Superior temporal gyrus (tissue), 1 donor: ENCODE results near the gene TGDS.
"Not testable (repeated sequence)": the region's sequence is repeated elsewhere in the genome, so short reads cannot be mapped to it uniquely, and the experiment has no call there.

Source experiments
- DNase-seq: peaks from one replicate; pipeline ENCODE4 v3.0.0-alpha.2; 2016; ENCODE audit errors: extremely low spot score

Gene TGDS

GRCh38 chr13:94553766-94554165 is 42.2 kb downstream of the TGDS start:
- no peak for DNase-seq

DNA sequence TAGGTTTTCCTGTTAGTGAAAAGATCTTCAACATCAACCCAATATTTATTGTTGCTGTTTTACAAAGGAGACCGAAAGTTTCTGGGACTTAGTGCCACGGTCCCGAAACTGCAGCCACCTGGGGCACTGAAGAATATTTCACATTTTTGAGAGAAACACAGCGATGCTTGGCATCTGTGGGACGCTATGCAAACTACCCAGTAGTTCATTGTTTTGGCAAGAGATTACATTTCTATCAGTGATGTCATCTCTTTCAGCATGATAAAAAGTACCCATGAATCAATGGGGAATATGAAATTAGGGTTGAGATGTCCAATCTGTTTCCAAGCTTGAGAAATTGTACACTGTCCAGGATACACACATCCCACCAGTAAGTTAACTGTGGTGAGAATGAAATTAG is 43.9 kb downstream of the TGDS start:
- DNase-seq: no peak

DNA sequence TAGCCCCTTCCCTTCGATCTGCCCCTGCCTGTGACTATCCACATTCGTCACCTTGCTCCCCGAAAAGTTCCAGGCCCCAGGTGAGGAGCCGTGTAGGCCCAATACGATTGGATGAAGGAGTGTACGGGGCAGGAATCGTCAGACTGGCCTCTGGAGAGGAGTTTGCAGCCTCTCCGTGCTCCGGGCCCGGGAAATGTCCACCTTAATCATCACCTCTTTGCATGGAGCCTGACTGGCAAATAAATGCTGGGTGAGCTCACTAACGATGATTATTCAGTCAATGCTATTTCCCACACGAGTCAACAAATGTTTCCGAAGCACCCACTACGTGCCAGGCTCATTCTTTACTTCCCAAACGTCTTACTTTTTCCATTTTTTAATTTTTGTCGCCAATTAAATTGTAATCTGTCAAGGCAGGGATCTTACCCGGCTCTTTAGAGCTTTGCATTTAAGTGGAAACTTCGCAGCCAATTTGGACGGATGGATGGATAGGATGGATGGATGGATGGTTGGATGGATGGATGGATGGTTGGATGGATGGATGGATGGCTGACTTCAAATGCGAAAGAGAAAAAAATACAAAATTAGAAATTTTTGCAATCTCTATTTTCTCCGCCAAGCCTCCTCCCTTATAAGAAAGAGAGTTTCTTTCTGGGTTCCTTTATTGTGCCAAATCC is 45.8 kb downstream of the TGDS start:
- DNase-seq: peak; percentile 58

- DNase-seq: peak; percentile 99
Measured at GRCh38 chr13:94549232-94550061, 46.5 kb downstream of the TGDS start.

DNA sequence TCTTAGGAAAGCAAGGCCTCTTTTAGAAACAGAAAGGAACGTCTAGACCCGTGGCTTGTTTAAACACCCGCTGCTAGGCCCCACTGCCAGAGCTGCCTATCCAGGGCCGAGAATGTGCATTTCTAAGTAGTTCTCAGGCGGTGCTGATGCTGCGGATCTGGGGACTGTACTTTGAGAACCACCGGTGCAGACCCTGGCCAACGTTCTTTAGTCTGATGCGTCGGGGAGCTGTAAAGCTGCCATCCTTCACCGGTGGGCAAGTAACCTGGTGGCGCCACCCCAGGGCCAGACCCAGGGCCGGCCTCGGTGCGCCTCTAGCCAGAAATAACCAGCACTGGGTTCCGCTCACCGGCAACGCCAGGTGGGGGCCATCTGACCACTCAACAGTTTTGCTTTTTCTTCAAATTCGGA is 47.1 kb downstream of the TGDS start:
- peak; percentile 58 for DNase-seq

DNA sequence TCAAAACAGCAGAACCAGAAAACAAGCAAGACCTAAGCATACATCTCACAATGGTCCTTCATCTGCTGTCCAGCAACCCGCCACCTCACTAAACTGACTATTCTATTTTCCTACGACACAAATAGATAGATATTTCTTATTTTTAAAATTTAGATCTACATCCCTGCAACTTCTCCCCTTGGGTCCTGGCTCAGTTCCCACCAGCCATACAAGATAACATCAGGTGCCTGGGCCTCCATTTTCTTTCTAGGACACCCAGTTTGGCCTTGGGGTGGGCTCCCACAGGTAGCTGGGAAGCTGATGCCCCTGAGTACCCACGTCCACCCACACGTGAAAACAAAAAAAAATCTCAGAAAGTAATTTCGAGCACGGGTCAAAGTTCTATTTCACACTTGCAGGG is 47.6 kb downstream of the TGDS start:
- no peak for DNase-seq

- no peak for DNase-seq
Measured at GRCh38 chr13:94546061-94546839, 49.7 kb downstream of the TGDS start.

- no peak for DNase-seq
Measured at GRCh38 chr13:94544922-94545321, 51.0 kb downstream of the TGDS start.

DNA sequence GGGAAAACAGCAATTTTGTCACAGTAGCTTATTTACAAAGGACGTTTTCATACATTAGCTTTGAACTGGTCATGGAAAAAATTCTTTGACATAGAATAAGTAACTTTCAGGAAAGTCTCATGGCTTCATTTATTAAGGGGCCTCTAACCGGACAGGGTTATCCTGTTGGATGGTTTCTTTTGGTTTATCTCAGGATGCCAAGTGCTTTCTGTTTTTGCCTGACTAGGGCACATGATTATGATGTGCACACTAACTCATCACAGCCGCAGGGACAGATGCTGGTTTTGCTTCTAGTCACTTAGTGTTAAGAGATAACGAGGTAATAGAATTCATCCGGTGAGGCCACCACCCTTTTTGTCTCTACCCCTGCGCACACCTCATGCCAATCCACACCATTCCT is 53.0 kb downstream of the TGDS start:
- no peak for DNase-seq

DNA sequence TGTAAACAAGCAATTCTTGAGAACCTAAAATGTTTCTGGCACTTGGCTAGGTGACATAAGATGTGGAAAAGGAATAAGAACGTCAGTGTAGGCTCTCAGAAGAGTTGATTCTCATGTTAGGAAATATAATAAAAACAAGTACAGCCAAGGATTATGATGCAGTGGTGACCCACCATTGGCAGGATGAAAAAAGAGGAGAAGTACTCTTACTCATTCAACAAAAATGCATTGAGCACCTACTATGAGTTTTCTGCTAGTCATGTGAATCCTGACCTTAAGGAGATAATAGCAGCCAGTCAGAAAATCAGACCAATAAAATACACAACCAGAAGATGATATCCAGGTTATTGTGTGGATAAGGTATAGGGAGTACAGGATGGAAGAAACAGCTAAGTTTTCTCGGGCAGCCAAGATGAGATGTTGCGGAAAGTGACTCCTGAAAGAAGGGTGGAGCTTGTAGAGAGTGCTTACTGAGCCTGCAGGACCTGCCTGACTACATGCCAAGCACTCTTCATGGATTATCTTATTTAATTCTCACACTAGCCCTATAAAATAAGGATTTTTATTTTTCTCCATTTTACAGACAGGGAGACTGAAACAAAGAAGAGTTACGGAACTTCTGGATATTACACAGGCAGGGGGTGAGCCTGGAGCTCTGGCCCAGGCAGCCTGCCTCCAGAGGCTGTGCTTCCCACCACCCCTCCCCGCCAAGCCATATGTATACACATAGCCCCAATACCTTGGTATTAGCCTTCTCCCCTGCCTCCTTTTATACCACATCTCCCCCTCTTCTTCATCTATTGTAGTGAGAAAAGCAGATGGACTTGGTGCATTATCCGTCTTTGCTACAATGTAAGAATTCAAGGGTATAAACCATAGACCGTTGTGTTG is 58.0 kb downstream of the TGDS start:
- DNase-seq: no peak

DNA sequence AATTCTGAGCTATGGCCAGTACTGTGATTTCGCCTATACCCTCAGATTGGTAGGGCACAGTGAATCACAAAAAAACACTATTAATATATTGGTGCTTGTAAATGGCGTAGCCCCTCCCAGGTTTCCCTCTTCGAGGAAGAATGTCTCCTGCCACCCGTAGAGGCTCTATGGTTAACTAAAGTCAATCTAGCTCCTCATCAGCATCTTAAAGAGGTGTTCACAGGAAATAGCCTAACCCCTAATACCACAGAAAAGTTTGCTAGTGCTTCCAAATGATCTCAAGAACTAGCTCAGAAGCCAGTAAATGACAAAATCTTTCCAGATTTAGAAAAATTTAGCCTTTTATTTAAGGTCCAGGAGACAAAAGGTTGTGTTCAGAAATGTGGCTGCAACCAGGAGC is 60.2 kb downstream of the TGDS start:
- no peak for DNase-seq

GRCh38 chr13:94535231-94535630 is 60.7 kb downstream of the TGDS start:
- no peak for DNase-seq

GRCh38 chr13:94534166-94534565 is 61.8 kb downstream of the TGDS start:
- no peak for DNase-seq

DNA sequence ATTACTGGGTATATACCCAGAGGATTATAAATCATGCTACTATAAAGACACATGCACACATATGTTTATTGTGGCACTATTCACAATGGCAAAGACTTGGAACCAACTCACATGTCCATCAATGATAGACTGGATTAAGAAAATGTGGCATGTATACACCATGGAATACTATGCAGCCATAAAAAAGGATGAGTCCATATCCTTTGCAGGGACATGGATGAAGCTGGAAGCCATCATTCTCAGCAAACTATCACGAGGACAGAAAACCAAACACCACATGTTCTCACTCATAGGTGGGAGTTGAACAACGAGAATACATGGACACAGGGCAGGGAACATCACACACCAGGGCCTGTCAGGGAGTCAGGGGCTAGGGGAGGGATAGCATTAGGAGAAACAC is 63.7 kb downstream of the TGDS start:
- DNase-seq: not testable (repeated sequence)

DNA sequence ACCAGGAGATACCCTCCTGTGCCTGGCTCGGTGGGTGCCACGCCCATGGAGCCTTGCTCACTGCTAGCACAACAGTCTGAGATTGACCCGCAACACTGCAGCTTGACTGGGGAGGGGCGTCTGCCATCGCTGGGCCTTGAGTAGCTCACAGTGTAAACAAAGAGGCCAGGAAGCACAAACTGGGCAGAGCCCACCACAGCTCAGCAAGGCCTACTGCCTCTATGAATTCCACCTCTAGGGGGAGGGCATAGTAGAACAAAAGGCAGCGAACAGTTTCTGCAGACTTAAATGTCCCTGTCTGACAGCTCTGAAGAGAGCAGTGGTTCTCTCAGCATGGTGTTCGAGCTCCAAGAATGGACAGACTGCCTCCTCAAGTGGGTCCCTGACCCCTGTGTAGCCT is 69.0 kb downstream of the TGDS start:
- DNase-seq: not testable (repeated sequence)

DNA sequence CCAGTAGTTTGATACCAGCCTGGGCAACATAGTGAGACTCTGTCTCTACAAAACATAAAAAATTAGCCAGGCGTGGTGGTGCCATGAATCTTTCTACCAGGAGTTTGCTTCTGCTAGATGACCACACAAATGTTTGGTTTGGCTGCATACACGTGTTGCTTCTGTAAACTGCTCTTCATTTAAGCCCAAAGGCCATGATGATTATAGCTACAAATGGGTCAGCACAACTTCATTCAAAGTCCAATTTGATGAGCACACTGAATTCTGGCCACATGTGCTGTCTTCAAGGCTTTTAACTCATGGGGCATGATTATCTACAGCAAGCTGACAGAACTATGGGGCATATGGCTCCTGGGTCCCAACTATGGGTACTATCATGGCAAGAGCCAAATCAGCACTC is 70.2 kb downstream of the TGDS start:
- DNase-seq: no peak

DNA sequence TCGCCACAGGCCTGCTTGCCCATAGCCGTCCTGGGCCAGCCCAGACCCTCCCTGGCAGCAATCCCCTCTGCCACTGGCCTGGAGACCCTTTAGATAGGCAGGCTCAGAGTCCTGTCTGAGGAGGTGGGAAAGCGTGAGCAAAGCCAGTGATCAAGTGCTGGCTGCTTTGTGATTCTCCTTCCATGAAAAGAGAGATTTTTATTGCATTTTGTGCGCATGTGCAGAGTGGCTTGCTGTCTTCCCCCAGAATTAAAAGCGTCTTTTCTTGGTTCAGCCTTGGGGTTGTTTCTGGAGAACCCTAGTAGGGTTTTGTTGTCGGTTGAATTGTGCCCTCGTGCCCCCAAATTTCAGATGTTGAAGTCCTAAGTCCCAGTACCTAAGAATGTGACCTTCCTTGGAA is 71.5 kb downstream of the TGDS start:
- DNase-seq: no peak
